RWPE2 (cell line): ENCODE measurements around the gene SERP1.

ENCODE experiments used
- ATAC-seq: fragments of 200-7000 bp; cut with Tn5 transposase; 3 replicates; pipeline ENCODE4 v1.9.1; 2021; ENCODE audit warnings: low read depth
- DNase-seq: peaks from one replicate; pipeline ENCODE4 v3.0.0-alpha.2; 2020; ENCODE audit warnings: low spot score
- H3K27ac ChIP-seq: fragments of 450-650 bp; 2 replicates; pipeline ENCODE4 v1.5.1; 2017; ENCODE audit warnings: mild to moderate bottlenecking; ENCODE audit not compliant: poor library complexity, severe bottlenecking
- H3K27me3 ChIP-seq: fragments of 250-450 bp; sonication (Bioruptor Pico); 2 replicates; pipeline ENCODE4 v1.5.1; 2021; ENCODE audit warnings: mild to moderate bottlenecking, moderate library complexity; ENCODE audit not compliant: insufficient read depth, poor library complexity, severe bottlenecking
- H3K36me3 ChIP-seq: fragments of 250-450 bp; sonication (Bioruptor Pico); 2 replicates; pipeline ENCODE4 v1.5.1; 2020; ENCODE audit warnings: low read depth, mild to moderate bottlenecking, moderate library complexity
- H3K4me1 ChIP-seq: fragments of 250-450 bp; sonication (Bioruptor Pico); 2 replicates; pipeline ENCODE4 v1.5.1; 2021; ENCODE audit warnings: mild to moderate bottlenecking, moderate library complexity; ENCODE audit not compliant: insufficient read depth, poor library complexity, severe bottlenecking
- H3K4me3 ChIP-seq: fragments of 250-450 bp; sonication (Bioruptor Pico); 2 replicates; pipeline ENCODE4 v1.5.1; 2021; ENCODE audit warnings: mild to moderate bottlenecking, moderate library complexity; ENCODE audit not compliant: severe bottlenecking
- H3K9me3 ChIP-seq: fragments of 250-450 bp; sonication (Bioruptor Pico); 2 replicates; pipeline ENCODE4 v1.5.1; 2021; ENCODE audit warnings: mild to moderate bottlenecking, moderate library complexity; ENCODE audit not compliant: severe bottlenecking
- TF ChIP-seq, protein P1 (sequence below): fragments of 450-650 bp; IDR thresholded peaks from one replicate; pipeline ENCODE4 v1.5.1; 2017; ENCODE audit warnings: mild to moderate bottlenecking, moderate library complexity; ENCODE audit not compliant: poor library complexity, severe bottlenecking

SERP1 gene

DNA sequence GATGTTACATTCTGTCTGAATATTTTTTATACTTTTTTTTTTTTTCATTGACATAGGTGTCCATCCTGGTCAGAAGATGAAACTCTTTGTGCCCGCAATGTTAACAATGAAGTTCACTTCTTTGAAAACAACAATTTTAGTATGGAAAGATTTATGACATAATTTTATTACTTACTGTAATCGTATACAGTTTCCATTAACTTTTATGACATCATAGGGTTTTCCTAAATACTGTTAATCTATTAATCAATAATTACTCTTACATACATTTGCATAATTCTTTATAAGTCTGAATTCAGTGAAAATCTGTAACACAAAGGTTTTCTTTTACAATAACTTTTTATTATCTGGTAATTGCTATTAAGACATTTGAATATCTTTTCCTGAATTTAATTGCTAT is 17.9 kb upstream of the SERP1 start:
- no peaks in the 10 kb centered on the region for H3K4me1 ChIP-seq
- H3K27ac ChIP-seq = no peak overlapping the region
- H3K9me3 ChIP-seq = no peaks in the 10 kb centered on the region
- H3K27me3 ChIP-seq = no peaks in the 10 kb centered on the region
- TF ChIP-seq, protein P1, sequence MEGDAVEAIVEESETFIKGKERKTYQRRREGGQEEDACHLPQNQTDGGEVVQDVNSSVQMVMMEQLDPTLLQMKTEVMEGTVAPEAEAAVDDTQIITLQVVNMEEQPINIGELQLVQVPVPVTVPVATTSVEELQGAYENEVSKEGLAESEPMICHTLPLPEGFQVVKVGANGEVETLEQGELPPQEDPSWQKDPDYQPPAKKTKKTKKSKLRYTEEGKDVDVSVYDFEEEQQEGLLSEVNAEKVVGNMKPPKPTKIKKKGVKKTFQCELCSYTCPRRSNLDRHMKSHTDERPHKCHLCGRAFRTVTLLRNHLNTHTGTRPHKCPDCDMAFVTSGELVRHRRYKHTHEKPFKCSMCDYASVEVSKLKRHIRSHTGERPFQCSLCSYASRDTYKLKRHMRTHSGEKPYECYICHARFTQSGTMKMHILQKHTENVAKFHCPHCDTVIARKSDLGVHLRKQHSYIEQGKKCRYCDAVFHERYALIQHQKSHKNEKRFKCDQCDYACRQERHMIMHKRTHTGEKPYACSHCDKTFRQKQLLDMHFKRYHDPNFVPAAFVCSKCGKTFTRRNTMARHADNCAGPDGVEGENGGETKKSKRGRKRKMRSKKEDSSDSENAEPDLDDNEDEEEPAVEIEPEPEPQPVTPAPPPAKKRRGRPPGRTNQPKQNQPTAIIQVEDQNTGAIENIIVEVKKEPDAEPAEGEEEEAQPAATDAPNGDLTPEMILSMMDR = no peak
- H3K4me3 ChIP-seq = no peak overlapping the region
- H3K36me3 ChIP-seq = peaks cover 80% of the 10 kb centered on the region
- ATAC-seq = no peak
- no peak for DNase-seq

DNA sequence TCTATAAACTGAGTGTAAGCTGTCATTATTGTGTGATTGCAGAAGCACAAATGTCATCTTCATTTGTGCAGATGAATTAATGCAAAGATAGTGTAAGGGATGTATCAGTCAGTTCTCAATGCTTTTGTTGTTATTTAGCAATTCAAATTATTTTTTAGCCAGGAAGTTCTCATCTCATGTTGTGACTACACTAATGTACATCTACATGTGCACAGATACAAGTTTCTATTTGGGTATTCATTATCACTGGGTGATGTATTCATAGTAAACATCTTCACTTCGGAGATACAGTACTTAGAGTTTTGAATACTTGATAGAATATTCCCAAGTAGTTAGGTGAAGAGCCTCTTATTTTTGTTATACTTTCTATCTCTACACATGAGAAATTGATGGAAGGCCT is 11.4 kb upstream of the SERP1 start:
- H3K36me3 ChIP-seq = peaks cover 81% of the 10 kb centered on the region
- TF ChIP-seq, protein P1 = no peak

DNA sequence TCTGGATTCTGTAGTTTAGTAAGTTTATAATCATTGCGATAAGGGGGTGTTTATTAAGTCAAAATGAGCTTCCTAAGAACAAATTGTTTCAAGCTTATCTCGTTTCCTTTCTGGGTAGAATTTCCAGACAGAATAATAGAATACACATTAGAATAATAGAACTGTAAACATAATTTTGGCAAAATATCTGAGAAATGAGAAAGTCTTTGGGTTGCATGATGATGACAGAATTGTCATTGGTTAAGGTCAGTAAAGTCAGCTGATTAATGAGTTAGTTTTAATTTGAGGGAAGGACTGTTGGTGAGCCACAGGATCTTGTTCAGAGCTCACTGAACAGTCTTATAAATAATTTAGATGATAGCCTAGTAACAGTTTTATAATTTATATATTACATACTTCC is 10.5 kb upstream of the SERP1 start:
- Histone ChIP-seq H3K9me3 (no peaks in the 10 kb centered on the region), H3K4me3 (no peak overlapping the region), H3K27ac (no peak overlapping the region), H3K4me1 (no peaks in the 10 kb centered on the region), H3K27me3 (no peaks in the 10 kb centered on the region), H3K36me3 (peaks cover 82% of the 10 kb centered on the region)
- DNase-seq = no peak
- ATAC-seq = no peak
- TF ChIP-seq, protein P1 = no peak

More for the DNA sequence above, 11.4 kb upstream of the SERP1 start:
- Histone ChIP-seq H3K4me3 (no peak overlapping the region), H3K27me3 (no peaks in the 10 kb centered on the region), H3K27ac (no peak overlapping the region), H3K9me3 (no peaks in the 10 kb centered on the region), H3K4me1 (no peaks in the 10 kb centered on the region)
- DNase-seq (no peak), ATAC-seq (no peak)

DNA sequence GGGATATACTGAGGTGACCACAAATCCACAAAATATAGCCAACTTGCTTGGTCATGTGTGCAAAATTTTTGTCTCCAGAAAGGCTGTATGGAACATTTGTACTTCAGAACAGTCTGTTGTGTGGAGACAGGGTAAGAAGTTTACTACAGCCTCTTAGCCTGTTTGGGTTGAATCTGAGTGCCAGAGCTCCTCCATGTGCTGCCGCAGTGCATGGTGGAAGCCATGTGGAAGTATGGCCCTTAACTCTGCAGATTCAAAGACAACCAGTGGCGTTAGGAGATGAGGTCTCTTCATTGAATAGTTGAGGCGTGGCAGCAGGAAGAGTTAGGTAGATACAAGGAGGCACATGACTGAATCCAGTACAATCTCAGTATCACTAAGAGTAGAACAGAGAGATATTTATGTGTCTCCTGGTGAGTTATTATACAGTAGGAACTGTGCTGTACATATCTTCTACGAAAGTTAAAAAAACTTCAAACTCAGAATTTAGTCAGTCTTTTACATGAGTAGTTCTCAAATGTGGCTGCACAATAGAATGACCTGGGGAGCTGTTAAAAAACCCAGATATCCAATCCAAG is 9.7 kb upstream of the SERP1 start:
- Histone ChIP-seq H3K4me1 (no peaks in the 10 kb centered on the region), H3K9me3 (no peaks in the 10 kb centered on the region), H3K36me3 (peaks cover 89% of the 10 kb centered on the region), H3K27ac (no peak overlapping the region), H3K27me3 (no peaks in the 10 kb centered on the region), H3K4me3 (no peak overlapping the region)
- ATAC-seq (no peak; the same call in 2 of the 3 replicates), DNase-seq (no peak)
- TF ChIP-seq, protein P1 = no peak

DNA sequence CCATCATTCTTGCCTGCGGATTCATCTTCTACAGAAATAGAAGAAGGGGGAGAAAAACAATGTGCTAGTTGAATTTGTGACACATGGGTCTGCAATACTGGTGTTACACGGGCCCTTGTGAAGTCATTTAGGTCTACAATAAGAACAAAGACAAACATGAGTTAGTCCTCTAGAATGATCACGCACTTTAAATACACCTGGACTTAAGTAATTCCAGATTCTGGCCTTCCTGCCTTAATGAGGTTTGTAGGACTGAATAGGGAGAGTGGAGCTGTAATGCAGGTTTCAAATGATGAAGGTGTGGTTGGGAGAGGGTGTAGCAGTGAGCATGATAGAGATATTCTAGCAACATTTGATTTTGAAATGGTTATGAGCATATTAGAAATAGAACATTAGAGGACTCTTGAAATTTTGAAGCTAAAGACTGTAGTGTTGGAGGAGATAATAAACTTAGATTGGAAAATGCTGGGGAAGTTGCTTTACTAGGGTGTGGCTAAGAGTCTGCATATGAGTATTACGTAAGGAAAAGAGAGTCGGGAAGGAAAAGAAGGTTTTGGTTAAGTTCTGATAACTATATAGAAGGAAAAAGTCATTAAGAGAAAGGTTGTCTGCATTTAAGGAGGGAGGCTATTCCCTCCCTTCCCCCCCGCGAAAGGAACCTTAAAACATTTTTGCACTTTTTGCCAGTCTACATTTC is 897 bp upstream of the SERP1 start:
- Histone ChIP-seq H3K4me1 (peaks cover 13% of the 10 kb centered on the region), H3K36me3 (peaks cover 68% of the 10 kb centered on the region), H3K9me3 (no peaks in the 10 kb centered on the region), H3K27me3 (no peaks in the 10 kb centered on the region), H3K4me3 (peak overlapping the region; percentile 83), H3K27ac (peak overlapping the region; percentile 71)
- DNase-seq = no peak
- TF ChIP-seq, protein P1 = no peak
- ATAC-seq = no peak
